ENCODE data around the gene COASY. TPM values are rescaled to one million over a fixed set of nuclear protein-coding genes. Genes with fewer than 3 reads are reported as not detected.
A peak's percentile ranks its signal among the peaks of the same experiment; 100 is the strongest.
"Not testable (repeated sequence)": the region's sequence is repeated elsewhere in the genome, so short reads cannot be mapped to it uniquely, and the experiment has no call there.

Gene COASY
- total RNA-seq, 1 donor from 2014 or later = 61.4 TPM

GRCh38 chr17:42537826-42538451 is 24.0 kb upstream of the COASY start:
- H3K27me3 Mint-ChIP-seq (ENCODE audit: low read depth) = no peaks in the 10 kb centered on the region
- peak overlapping the region; percentile 54 for H3K27ac Mint-ChIP-seq
- peaks cover 22% of the 10 kb centered on the region for H3K4me1 Mint-ChIP-seq
- H3K4me3 Mint-ChIP-seq = peak overlapping the region; percentile 59
- H3K9me3 Mint-ChIP-seq = no peaks in the 10 kb centered on the region
- no peak for DNase-seq (ENCODE audit: low spot score in 2 of 2, unreplicated experiment in 2 of 2)
- TF ChIP-seq CTCF (IDR thresholded peaks at IDR 0.05; ENCODE audit: unreplicated experiment) = no peak
- H3K36me3 Mint-ChIP-seq = peaks cover 19% of the 10 kb centered on the region

GRCh38 chr17:42538482-42538881 is 23.5 kb upstream of the COASY start:
- Mint-ChIP-seq H3K27me3 (ENCODE audit: low read depth) (no peaks in the 10 kb centered on the region), H3K4me1 (peaks cover 20% of the 10 kb centered on the region), H3K4me3 (peak overlapping the region; percentile 59), H3K27ac (no peak overlapping the region), H3K9me3 (no peaks in the 10 kb centered on the region), H3K36me3 (peaks cover 19% of the 10 kb centered on the region)
- DNase-seq (ENCODE audit: low spot score in 2 of 2, unreplicated experiment in 2 of 2) = no peak
- no peak for TF ChIP-seq CTCF (IDR thresholded peaks at IDR 0.05; ENCODE audit: unreplicated experiment)

GRCh38 chr17:42540558-42540957 is 21.4 kb upstream of the COASY start:
- not testable (repeated sequence) for H3K9me3 Mint-ChIP-seq; H3K27me3 Mint-ChIP-seq (ENCODE audit: low read depth); DNase-seq (ENCODE audit: low spot score in 2 of 2, unreplicated experiment in 2 of 2); H3K4me3 Mint-ChIP-seq; H3K27ac Mint-ChIP-seq
- Mint-ChIP-seq H3K4me1 (peaks cover 14% of the 10 kb centered on the region), H3K36me3 (peaks cover 22% of the 10 kb centered on the region)

- Mint-ChIP-seq H3K4me1 (peaks cover 11% of the 10 kb centered on the region), H3K4me3 (no peak overlapping the region), H3K9me3 (no peaks in the 10 kb centered on the region), H3K27ac (peak overlapping the region; percentile 64), H3K27me3 (ENCODE audit: low read depth) (no peaks in the 10 kb centered on the region), H3K36me3 (peaks cover 22% of the 10 kb centered on the region)
- TF ChIP-seq CTCF (IDR thresholded peaks at IDR 0.05; ENCODE audit: unreplicated experiment) = no peak
- no peak for DNase-seq (ENCODE audit: low spot score in 2 of 2, unreplicated experiment in 2 of 2)
Measured at GRCh38 chr17:42541041-42541833, 20.7 kb upstream of the COASY start.

- no peak overlapping the region for H3K4me3 Mint-ChIP-seq
- H3K36me3 Mint-ChIP-seq = peaks cover 20% of the 10 kb centered on the region
- TF ChIP-seq CTCF (IDR thresholded peaks at IDR 0.05; ENCODE audit: unreplicated experiment) = no peak
- no peaks in the 10 kb centered on the region for H3K27me3 Mint-ChIP-seq (ENCODE audit: low read depth)
- H3K4me1 Mint-ChIP-seq = no peaks in the 10 kb centered on the region
- H3K27ac Mint-ChIP-seq = no peak overlapping the region
- H3K9me3 Mint-ChIP-seq = no peaks in the 10 kb centered on the region
- no peak for DNase-seq (ENCODE audit: low spot score in 2 of 2, unreplicated experiment in 2 of 2)
Measured at GRCh38 chr17:42543190-42544079, 18.5 kb upstream of the COASY start.

All from mesothelial cell of epicardium (in vitro differentiated cells).